Endothelial cell (in vitro differentiated cells): Measurements from ENCODE around the gene KRT33B. TPM values are rescaled to one million over a fixed set of nuclear protein-coding genes. Genes with fewer than 3 reads are reported as not detected.

Experiments
- DNase-seq: peaks from one replicate; pipeline ENCODE4 v3.0.0; 2021; ENCODE audit warnings: low spot score
- H3K27ac Mint-ChIP-seq: one replicate; pipeline ENCODE4 v1.8.0; 2021; ENCODE audit warnings: mixed read lengths, inconsistent platforms; ENCODE audit not compliant: unreplicated experiment
- H3K27me3 Mint-ChIP-seq: one replicate; pipeline ENCODE4 v1.8.0; 2021; ENCODE audit warnings: mild to moderate bottlenecking, moderate library complexity, mixed read lengths, inconsistent platforms; ENCODE audit not compliant: unreplicated experiment
- H3K36me3 Mint-ChIP-seq: one replicate; pipeline ENCODE4 v1.8.0; 2021; ENCODE audit warnings: mild to moderate bottlenecking, low read depth, mixed read lengths, inconsistent platforms; ENCODE audit not compliant: unreplicated experiment
- H3K4me1 Mint-ChIP-seq: one replicate; pipeline ENCODE4 v1.8.0; 2021; ENCODE audit warnings: mild to moderate bottlenecking, mixed read lengths, inconsistent platforms; ENCODE audit not compliant: unreplicated experiment
- H3K4me3 Mint-ChIP-seq: one replicate; pipeline ENCODE4 v1.8.0; 2021; ENCODE audit warnings: mild to moderate bottlenecking, mixed read lengths, inconsistent platforms; ENCODE audit not compliant: unreplicated experiment
- H3K9me3 Mint-ChIP-seq: one replicate; pipeline ENCODE4 v1.8.0; 2021; ENCODE audit warnings: mixed read lengths, inconsistent platforms; ENCODE audit not compliant: unreplicated experiment
- total RNA-seq: library from RNA; stranded (reverse); fragmentation: NEBNext Ultra II Directional; extraction: Animal tissue kit (Norgen Biotek cat#: 25700); gene quantifications from one replicate; pipeline ENCODE4 v1.2.1, GENCODE V29; 2021; ENCODE audit not compliant: unreplicated experiment
- TF ChIP-seq, protein P1 (sequence below): fragments of 200-600 bp; sonication (generic); IDR thresholded peaks from one replicate; pipeline ENCODE4 v1.5.0; 2021; ENCODE audit warnings: antibody characterized with exemption; ENCODE audit not compliant: unreplicated experiment

The KRT33B gene
- total RNA-seq, 1 donor from 2014 or later = not detected

DNA sequence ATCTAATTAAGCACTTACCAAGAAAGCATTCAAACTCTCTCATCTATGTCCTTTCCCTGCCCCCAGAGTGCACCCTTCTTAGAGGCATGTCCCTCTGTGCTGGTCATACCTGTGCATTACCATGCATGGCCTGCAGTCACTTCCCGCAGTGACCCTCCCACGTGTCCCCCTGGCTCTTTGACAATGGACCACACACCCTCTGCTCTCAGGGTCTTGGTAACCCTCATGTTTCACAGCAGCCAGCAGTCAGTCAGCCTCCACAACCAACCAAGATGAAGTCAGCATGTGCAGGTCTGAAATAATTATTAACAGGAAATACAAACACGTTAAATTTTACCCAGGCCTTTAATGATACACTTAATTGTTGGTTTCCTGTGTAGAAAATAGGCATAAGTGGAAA lies 29.1 kb downstream of the KRT33B start:
- Mint-ChIP-seq H3K27ac (no peak overlapping the region), H3K9me3 (peaks cover 6% of the 10 kb centered on the region), H3K4me3 (no peak overlapping the region), H3K4me1 (peaks cover 5% of the 10 kb centered on the region), H3K36me3 (peaks cover 7% of the 10 kb centered on the region), H3K27me3 (no peaks in the 10 kb centered on the region)
- TF ChIP-seq, protein P1, sequence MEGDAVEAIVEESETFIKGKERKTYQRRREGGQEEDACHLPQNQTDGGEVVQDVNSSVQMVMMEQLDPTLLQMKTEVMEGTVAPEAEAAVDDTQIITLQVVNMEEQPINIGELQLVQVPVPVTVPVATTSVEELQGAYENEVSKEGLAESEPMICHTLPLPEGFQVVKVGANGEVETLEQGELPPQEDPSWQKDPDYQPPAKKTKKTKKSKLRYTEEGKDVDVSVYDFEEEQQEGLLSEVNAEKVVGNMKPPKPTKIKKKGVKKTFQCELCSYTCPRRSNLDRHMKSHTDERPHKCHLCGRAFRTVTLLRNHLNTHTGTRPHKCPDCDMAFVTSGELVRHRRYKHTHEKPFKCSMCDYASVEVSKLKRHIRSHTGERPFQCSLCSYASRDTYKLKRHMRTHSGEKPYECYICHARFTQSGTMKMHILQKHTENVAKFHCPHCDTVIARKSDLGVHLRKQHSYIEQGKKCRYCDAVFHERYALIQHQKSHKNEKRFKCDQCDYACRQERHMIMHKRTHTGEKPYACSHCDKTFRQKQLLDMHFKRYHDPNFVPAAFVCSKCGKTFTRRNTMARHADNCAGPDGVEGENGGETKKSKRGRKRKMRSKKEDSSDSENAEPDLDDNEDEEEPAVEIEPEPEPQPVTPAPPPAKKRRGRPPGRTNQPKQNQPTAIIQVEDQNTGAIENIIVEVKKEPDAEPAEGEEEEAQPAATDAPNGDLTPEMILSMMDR = no peak
- DNase-seq = no peak

DNA sequence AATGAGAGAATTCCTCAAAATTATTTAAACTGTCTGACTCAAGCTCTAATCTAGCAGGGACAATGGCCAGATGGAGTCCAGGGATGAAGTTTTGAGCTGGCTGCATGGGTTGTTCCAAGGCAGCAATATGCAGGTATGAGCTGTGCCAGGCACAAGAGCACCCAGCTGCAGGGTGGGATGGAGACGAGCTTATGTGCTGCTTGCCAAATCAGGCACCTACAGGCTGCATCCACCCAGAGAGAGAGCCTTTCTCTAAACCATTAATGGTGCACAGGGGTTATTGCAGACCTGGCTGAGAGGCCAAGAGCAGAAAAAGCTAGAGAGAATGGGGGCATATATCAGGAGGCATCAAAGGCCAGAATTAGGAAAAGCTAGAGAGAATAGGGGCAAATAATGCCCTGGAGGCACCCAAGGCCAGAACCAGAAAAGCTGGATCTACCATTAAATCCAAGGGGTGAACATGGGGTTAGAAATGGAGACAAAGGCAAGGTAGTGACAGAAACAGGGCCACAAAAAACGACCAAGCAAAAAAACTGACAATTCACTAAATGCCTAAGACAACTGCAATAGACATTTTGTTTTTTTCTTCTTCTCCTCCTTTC lies 29.9 kb downstream of the KRT33B start:
- H3K4me1 Mint-ChIP-seq = peaks cover 5% of the 10 kb centered on the region
- no peak for DNase-seq
- H3K36me3 Mint-ChIP-seq = peaks cover 7% of the 10 kb centered on the region
- H3K4me3 Mint-ChIP-seq = no peak overlapping the region
- H3K27me3 Mint-ChIP-seq = no peaks in the 10 kb centered on the region
- peaks cover 6% of the 10 kb centered on the region for H3K9me3 Mint-ChIP-seq
- TF ChIP-seq, protein P1 = no peak
- no peak overlapping the region for H3K27ac Mint-ChIP-seq

DNA sequence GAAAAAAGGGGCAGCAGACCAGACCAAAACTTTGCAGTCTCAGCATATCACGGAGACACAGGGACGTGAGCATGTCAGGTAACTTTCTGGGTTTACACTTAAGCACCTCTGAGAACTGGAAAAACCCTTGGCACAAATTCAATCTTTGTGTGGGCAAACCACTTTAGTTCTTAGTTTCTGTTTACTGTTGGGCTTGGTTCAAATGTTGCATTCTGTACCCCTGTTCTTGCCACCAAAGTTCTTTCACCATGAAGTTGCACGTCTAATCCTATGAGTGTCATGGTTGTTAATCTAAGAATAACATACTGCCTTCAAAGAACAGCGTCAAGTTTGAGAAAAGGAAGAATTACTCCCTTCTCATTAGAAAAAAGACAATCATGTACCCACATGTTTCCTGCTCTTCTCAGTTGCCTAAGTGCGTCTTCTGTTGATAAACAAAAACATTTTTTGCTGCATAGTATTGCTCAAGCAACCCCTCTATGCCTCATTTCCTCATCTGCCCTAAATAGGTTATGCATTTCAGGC lies 30.6 kb downstream of the KRT33B start:
- Mint-ChIP-seq H3K27me3 (peaks cover 3% of the 10 kb centered on the region), H3K27ac (no peak overlapping the region), H3K4me3 (no peak overlapping the region), H3K36me3 (peaks cover 7% of the 10 kb centered on the region), H3K9me3 (peaks cover 6% of the 10 kb centered on the region), H3K4me1 (peaks cover 5% of the 10 kb centered on the region)
- no peak for DNase-seq
- TF ChIP-seq, protein P1 = no peak

DNA sequence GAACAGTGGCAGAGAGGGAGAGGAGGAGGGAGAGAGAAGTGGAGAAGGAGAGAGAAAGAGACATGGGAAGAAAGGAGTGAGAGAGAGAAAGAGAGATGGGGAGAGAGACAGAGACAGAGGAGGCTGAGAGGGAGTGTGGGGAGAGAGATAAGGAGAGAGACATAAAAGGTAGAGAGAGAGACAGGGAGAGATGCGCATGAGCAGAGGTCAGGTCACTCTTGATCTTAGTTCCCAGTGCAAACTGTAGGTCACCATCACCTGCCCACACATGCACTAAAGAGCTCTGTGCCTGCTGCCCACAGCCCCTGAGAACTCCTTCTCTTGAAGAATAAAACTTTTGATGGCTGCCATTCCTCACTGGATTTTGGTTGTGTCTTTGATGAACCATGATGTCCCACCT lies 33.9 kb downstream of the KRT33B start:
- no peaks in the 10 kb centered on the region for H3K36me3 Mint-ChIP-seq
- no peak for DNase-seq
- TF ChIP-seq, protein P1 = no peak
- H3K27me3 Mint-ChIP-seq = peaks cover 7% of the 10 kb centered on the region
- peaks cover 5% of the 10 kb centered on the region for H3K4me1 Mint-ChIP-seq
- H3K27ac Mint-ChIP-seq = no peak overlapping the region
- no peak overlapping the region for H3K4me3 Mint-ChIP-seq
- no peaks in the 10 kb centered on the region for H3K9me3 Mint-ChIP-seq

DNA sequence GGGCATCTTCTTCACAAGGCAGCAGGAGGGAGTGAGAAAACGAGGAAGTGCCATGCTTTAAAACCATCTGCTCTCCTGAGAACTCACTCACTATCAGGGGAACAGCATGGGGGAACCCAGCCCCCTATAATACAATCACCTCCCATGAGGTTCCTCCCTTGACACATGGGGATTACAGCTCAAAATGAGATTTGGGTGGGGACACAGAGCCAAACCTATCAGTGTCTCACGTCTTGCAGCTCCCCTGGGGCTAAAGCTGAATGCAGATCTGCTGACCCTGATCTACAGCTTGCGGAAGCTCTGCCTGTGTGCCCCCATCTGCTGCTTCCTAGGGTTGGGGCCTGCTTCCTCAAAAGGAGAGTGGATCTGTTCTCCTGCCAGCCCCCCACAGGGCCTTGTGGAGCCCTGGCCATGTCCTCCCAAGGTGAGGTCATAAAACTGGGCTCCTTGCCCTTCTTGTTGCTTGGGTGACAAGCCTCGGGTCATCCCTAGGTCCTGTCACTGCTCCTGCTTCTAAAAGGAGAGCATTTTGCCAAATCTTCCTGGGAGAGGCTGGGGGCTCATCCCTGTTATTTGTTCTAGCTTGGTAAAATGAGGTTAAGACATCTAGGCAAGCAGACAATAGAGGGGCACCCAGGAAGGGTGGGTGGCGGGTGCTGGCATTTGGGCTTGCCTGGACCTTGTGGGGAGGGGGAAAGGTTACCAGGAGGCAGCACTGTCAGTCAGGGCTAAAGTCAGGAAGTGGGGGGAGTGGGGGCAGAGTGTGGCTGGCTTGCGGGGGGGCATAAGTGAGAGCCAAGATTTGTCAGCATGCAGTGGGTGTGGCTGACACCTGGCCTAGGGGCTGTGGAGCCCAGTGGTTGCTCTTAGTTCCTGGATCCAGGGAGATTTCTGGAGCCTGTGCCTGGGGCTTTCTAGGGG lies 35.0 kb downstream of the KRT33B start:
- Mint-ChIP-seq H3K4me3 (no peak overlapping the region), H3K4me1 (no peaks in the 10 kb centered on the region), H3K27me3 (peaks cover 7% of the 10 kb centered on the region), H3K27ac (no peak overlapping the region), H3K36me3 (no peaks in the 10 kb centered on the region), H3K9me3 (no peaks in the 10 kb centered on the region)
- no peak for DNase-seq
- TF ChIP-seq, protein P1 = no peak
